ENCODE results near the gene MYOF.

Gene MYOF

GRCh38 chr10:93406364-93407145 lies 75.6 kb downstream of the MYOF start:
- H3K9me3 ChIP-seq (replicated peaks in 1 of 11) = no peaks in the 10 kb centered on the region; a peak in 1 of 22 replicates
- no peaks in the 10 kb centered on the region for H4K20me1 ChIP-seq
- H3K4me1 ChIP-seq = peaks cover 0 to 17% (median 10%) of the 10 kb centered on the region in 10 experiments; a peak in 14 of 20 replicates
- no peak overlapping the region for H3K4me3 ChIP-seq
- no peaks in the 10 kb centered on the region for H3K27me3 ChIP-seq
- no peak overlapping the region for H3K9ac ChIP-seq
- H3K36me3 ChIP-seq = peaks cover 0 to 21% (median 0%) of the 10 kb centered on the region in 11 experiments; a peak in 3 of 22 replicates
- no peak for TF ChIP-seq Cebpa-rat (IDR thresholded peaks at IDR 0.05)
- no peak overlapping the region for H3K4me2 ChIP-seq
- no peak overlapping the region for H3K27ac ChIP-seq

DNA sequence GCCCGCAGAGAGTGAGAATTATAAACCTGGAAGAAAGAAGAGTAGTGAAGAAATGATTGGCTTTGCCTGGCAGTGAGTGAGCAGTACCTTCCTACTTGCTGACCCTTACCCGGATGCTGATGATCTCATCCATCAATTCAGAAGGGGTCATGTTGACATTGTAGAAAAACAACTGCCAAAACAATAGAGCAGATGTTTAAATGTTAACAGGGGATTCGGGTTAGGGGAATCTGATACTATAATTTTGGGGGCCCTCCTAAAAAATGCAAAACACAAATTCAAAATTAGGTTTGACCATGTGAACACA lies 78.1 kb downstream of the MYOF start:
- no peak for TF ChIP-seq Cebpa-rat (IDR thresholded peaks at IDR 0.05)

GRCh38 chr10:93403152-93404047 lies 78.7 kb downstream of the MYOF start:
- no peak overlapping the region for H3K4me3 ChIP-seq
- no peaks in the 10 kb centered on the region for H3K9me3 ChIP-seq (replicated peaks in 1 of 11)
- no peaks in the 10 kb centered on the region for H4K20me1 ChIP-seq
- no peak overlapping the region for H3K9ac ChIP-seq
- H3K36me3 ChIP-seq = peaks cover 0 to 10% (median 0%) of the 10 kb centered on the region in 11 experiments; a peak in 3 of 22 replicates
- H3K27ac ChIP-seq = no peak overlapping the region
- H3K4me2 ChIP-seq = no peak overlapping the region
- no peaks in the 10 kb centered on the region for H3K27me3 ChIP-seq
- TF ChIP-seq Cebpa-rat (IDR thresholded peaks at IDR 0.05) = no peak
- peaks cover 0 to 15% (median 0%) of the 10 kb centered on the region in 10 experiments; a peak in 2 of 20 replicates for H3K4me1 ChIP-seq

More for the DNA sequence above, 78.1 kb downstream of the MYOF start:
- Histone ChIP-seq H3K27me3 (no peaks in the 10 kb centered on the region), H3K4me2 (no peak overlapping the region), H3K4me3 (no peak overlapping the region), H3K36me3 (peaks cover 0 to 15% (median 0%) of the 10 kb centered on the region in 11 experiments; a peak in 3 of 22 replicates), H3K9me3 (replicated peaks in 1 of 11) (no peaks in the 10 kb centered on the region), H3K27ac (no peak overlapping the region), H3K4me1 (peaks cover 0 to 15% (median 0%) of the 10 kb centered on the region in 10 experiments; a peak in 3 of 20 replicates), H3K9ac (no peak overlapping the region), H4K20me1 (no peaks in the 10 kb centered on the region)

GRCh38 chr10:93402192-93402591 lies 79.9 kb downstream of the MYOF start:
- Histone ChIP-seq H3K36me3 (peaks cover 0 to 18% (median 0%) of the 10 kb centered on the region in 11 experiments; a peak in 3 of 22 replicates), H3K4me1 (peaks cover 0 to 15% (median 0%) of the 10 kb centered on the region in 10 experiments; a peak in 2 of 20 replicates)

GRCh38 chr10:93398528-93398927 lies 83.6 kb downstream of the MYOF start:
- no peak overlapping the region for H3K4me2 ChIP-seq
- no peak overlapping the region for H3K9ac ChIP-seq
- H4K20me1 ChIP-seq = no peaks in the 10 kb centered on the region
- TF ChIP-seq Cebpa-rat (IDR thresholded peaks at IDR 0.05) = no peak
- H3K9me3 ChIP-seq (replicated peaks in 1 of 11) = no peaks in the 10 kb centered on the region
- H3K4me1 ChIP-seq = peaks cover 0 to 6% (median 0%) of the 10 kb centered on the region in 10 experiments; a peak in 1 of 20 replicates
- no peak overlapping the region for H3K27ac ChIP-seq
- no peaks in the 10 kb centered on the region for H3K27me3 ChIP-seq
- H3K36me3 ChIP-seq = peaks cover 0 to 21% (median 0%) of the 10 kb centered on the region in 11 experiments; a peak in 3 of 22 replicates
- no peak overlapping the region for H3K4me3 ChIP-seq

More at GRCh38 chr10:93402192-93402591, 79.9 kb downstream of the MYOF start:
- Histone ChIP-seq H3K9ac (no peak overlapping the region), H3K4me3 (no peak overlapping the region), H3K27ac (no peak overlapping the region), H4K20me1 (no peaks in the 10 kb centered on the region), H3K27me3 (no peaks in the 10 kb centered on the region), H3K9me3 (replicated peaks in 1 of 11) (no peaks in the 10 kb centered on the region), H3K4me2 (no peak overlapping the region; a peak in 1 of 22 replicates)
- no peak for TF ChIP-seq Cebpa-rat (IDR thresholded peaks at IDR 0.05)

GRCh38 chr10:93397020-93397419 lies 85.1 kb downstream of the MYOF start:
- no peaks in the 10 kb centered on the region for H3K27me3 ChIP-seq
- H3K27ac ChIP-seq = no peak overlapping the region
- no peak overlapping the region for H3K4me2 ChIP-seq
- no peaks in the 10 kb centered on the region for H4K20me1 ChIP-seq
- no peak overlapping the region for H3K4me3 ChIP-seq
- no peak for TF ChIP-seq Cebpa-rat (IDR thresholded peaks at IDR 0.05)
- H3K9me3 ChIP-seq (replicated peaks in 1 of 11) = no peaks in the 10 kb centered on the region
- no peak overlapping the region for H3K9ac ChIP-seq
- H3K36me3 ChIP-seq = peaks cover 0 to 18% (median 0%) of the 10 kb centered on the region in 11 experiments; a peak in 2 of 22 replicates
- H3K4me1 ChIP-seq = peaks cover 0 to 14% (median 3%) of the 10 kb centered on the region in 10 experiments; a peak in 8 of 20 replicates

GRCh38 chr10:93393211-93393610 lies 88.9 kb downstream of the MYOF start:
- Histone ChIP-seq H3K27me3 (no peaks in the 10 kb centered on the region), H3K9ac (no peak overlapping the region), H3K4me3 (no peak overlapping the region), H4K20me1 (no peaks in the 10 kb centered on the region), H3K4me2 (no peak overlapping the region), H3K36me3 (peaks cover 0 to 11% (median 0%) of the 10 kb centered on the region in 11 experiments; a peak in 1 of 22 replicates), H3K9me3 (replicated peaks in 1 of 11) (no peaks in the 10 kb centered on the region), H3K27ac (0 out of 22 replicates have a peak overlapping the region, but pooled peaks of 1 of the 11 experiments have one; percentile 10), H3K4me1 (peaks cover 9 to 52% (median 31%) of the 10 kb centered on the region in 10 experiments; a peak in 18 of 20 replicates)
- TF ChIP-seq Cebpa-rat (IDR thresholded peaks at IDR 0.05) = no peak

DNA sequence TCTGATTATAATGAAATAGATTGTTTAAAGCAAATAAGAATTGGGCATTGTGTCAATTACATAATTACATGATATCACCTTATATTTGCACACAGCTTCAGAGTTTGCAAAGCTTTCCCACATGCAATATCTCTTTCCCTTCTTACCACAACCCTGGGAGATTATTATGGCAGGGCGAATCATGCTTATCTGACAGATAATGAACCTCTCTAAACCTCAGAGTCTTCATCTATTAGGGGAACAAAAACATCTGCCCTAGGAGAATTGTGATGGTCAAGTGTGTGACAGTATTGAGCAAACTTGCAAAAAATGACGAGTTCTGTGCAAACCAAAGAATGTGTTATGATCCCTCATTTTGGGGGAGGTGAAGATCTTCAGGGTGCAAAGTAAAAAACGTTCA lies 90.0 kb downstream of the MYOF start:
- H4K20me1 ChIP-seq = no peaks in the 10 kb centered on the region

More for the DNA sequence above, 90.0 kb downstream of the MYOF start:
- Histone ChIP-seq H3K4me2 (peak overlapping the region in 5 of 11 experiments; percentile 12 to 83 (median 74); a peak in 7 of 22 replicates), H3K36me3 (0 out of 22 replicates have a peak, but pooled peaks cover 0 to 3% (median 0%) of the 10 kb centered on the region in 11 experiments), H3K9me3 (replicated peaks in 1 of 11) (no peaks in the 10 kb centered on the region), H3K4me3 (no peak overlapping the region), H3K4me1 (peaks cover 16 to 63% (median 42%) of the 10 kb centered on the region in 10 experiments), H3K27ac (0 out of 22 replicates have a peak overlapping the region, but pooled peaks of 1 of the 11 experiments have one; percentile 15), H3K27me3 (no peaks in the 10 kb centered on the region), H3K9ac (no peak overlapping the region)
- no peak for TF ChIP-seq Cebpa-rat (IDR thresholded peaks at IDR 0.05)

All from BLaER1 treated with 17β-estradiol and CSF1 and Interleukin-3, amounts not matched to agents 10 nM and 100 nM (cell line).